Retinal pigment epithelial cell (primary cell): ENCODE results near the gene MARCHF10.

ENCODE experiments used
- DNase-seq: peaks from one replicate; pipeline ENCODE4 v3.0.0-alpha.2; 2010; ENCODE audit warnings: low read depth
- H3K4me3 ChIP-seq: 2 replicates; pipeline ENCODE4 v1.5.1; 2011; ENCODE audit warnings: mild to moderate bottlenecking, low read length, control low read depth, moderate library complexity
- TF ChIP-seq, protein P1 (sequence below): conservative IDR thresholded peaks from 2 replicates; pipeline ENCODE4 v1.5.1; 2011; ENCODE audit warnings: low read depth, low read length, control low read depth, inconsistent platforms

MARCHF10 gene

DNA sequence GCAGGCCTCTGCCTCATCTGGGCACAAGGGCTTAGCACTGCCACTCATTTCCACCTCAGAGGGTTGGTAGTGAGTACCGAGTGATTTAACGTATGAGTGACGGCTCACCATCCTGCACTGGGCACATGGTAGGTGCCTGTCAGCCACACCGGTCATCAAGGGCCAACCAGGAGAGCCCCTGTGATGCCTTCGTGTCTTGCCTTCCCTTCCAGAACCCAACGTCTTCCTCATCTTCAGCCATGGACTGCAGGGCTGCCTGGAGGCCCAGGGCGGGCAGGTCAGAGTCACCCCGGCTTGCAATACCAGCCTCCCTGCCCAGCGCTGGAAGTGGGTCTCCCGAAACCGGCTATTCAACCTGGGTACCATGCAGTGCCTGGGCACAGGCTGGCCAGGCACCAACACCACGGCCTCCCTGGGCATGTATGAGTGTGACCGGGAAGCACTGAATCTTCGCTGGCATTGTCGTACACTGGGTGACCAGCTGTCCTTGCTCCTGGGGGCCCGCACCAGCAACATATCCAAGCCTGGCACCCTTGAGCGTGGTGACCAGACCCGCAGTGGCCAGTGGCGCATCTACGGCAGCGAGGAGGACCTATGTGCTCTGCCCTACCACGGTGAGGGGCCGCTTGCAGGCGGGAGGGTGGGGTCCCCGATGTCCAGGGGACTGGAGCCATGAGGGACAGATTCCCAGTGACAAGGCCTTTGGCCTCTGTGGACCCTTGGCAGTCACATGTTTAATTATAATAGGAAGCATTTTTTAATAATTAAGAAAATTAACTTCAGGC lies 143.6 kb downstream of the MARCHF10 start:
- DNase-seq = no peak
- TF ChIP-seq, protein P1, sequence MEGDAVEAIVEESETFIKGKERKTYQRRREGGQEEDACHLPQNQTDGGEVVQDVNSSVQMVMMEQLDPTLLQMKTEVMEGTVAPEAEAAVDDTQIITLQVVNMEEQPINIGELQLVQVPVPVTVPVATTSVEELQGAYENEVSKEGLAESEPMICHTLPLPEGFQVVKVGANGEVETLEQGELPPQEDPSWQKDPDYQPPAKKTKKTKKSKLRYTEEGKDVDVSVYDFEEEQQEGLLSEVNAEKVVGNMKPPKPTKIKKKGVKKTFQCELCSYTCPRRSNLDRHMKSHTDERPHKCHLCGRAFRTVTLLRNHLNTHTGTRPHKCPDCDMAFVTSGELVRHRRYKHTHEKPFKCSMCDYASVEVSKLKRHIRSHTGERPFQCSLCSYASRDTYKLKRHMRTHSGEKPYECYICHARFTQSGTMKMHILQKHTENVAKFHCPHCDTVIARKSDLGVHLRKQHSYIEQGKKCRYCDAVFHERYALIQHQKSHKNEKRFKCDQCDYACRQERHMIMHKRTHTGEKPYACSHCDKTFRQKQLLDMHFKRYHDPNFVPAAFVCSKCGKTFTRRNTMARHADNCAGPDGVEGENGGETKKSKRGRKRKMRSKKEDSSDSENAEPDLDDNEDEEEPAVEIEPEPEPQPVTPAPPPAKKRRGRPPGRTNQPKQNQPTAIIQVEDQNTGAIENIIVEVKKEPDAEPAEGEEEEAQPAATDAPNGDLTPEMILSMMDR = no peak
- no peak overlapping the region for H3K4me3 ChIP-seq

DNA sequence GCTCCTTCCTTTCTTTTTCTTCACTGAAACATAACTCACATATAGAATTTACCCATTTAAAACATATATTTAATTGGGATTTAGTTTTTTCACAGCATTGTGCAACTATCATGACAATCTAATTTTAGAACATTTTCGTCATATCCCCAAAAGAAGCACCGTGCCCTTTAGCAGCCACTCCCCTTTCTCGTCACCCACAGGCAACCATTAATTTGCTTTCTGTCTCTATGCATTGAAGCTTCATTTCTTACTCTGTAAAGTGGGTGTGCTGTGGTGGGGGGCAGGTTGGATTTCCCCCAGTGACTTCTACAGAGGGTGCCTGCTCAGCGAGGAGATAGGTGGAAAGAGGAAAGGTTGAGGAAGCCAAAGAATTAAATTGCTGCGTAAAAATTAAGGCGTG lies 144.8 kb downstream of the MARCHF10 start:
- no peak overlapping the region for H3K4me3 ChIP-seq
- TF ChIP-seq, protein P1 = no peak
- DNase-seq = no peak

DNA sequence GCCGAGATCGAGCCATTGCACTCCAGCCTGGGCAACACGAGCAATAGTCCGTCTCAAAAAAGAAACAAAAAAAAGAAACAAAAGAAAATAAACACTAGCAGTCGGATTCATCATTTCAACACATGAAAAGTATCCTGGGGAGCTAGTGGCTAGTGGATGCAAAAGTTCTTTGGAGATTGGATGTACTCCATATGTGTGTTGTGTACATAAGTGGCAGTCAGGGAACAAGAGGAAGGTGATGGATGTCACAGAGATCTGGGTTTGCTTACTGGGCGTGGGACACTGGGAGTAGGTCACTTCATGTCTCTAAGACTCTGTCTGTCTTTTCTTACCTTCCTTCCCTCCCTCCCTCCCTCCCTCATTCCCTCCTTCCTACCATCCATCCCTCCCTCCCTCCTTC lies 145.3 kb downstream of the MARCHF10 start:
- DNase-seq = no peak
- TF ChIP-seq, protein P1 = no peak

DNA sequence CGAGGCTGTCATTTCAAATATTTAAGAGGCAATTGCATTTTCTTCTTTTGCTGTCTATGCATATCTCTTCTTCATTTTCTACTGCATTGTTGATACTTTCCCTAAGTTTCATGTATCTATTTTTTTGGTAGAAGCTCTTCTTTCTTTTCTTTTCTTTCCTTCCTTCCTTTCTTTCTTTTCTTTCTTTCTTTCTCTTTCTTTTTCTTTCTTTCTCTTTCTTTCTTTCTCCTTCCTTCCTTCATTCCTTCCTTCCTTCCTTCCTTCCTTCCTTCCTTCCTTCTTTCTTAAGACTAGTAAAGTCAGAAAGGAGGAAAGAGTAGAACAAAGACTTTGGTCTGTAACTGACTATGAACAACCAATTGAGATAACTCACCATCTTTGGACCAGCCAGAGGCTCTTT lies 146.8 kb downstream of the MARCHF10 start:
- H3K4me3 ChIP-seq = no peak overlapping the region
- DNase-seq = no peak
- TF ChIP-seq, protein P1 = no peak

More for the DNA sequence above, 145.3 kb downstream of the MARCHF10 start:
- H3K4me3 ChIP-seq = no peak overlapping the region

DNA sequence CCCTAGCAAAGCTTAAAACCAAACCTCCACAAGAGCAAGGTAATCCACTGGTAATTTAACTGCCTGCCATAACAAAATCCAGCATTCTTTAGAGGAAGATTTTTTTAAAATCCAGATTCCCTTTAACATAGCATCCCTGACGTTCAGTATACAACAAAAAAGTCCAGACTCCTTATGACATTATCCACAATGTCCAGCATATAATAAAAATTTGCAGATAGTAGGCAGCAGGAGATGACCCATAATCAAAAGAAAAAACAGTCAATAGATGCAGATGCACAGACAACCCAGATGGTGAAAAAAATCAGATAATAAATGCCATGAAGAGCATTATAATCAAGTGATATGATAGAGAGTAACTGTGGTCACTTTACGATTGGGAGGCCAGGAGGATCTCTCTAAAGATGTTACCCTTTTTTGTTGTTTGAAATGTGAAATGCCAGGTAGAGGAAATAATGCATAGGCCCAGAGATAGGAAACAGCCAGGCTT lies 147.4 kb downstream of the MARCHF10 start:
- H3K4me3 ChIP-seq = no peak overlapping the region
- no peak for DNase-seq
- TF ChIP-seq, protein P1 = no peak

DNA sequence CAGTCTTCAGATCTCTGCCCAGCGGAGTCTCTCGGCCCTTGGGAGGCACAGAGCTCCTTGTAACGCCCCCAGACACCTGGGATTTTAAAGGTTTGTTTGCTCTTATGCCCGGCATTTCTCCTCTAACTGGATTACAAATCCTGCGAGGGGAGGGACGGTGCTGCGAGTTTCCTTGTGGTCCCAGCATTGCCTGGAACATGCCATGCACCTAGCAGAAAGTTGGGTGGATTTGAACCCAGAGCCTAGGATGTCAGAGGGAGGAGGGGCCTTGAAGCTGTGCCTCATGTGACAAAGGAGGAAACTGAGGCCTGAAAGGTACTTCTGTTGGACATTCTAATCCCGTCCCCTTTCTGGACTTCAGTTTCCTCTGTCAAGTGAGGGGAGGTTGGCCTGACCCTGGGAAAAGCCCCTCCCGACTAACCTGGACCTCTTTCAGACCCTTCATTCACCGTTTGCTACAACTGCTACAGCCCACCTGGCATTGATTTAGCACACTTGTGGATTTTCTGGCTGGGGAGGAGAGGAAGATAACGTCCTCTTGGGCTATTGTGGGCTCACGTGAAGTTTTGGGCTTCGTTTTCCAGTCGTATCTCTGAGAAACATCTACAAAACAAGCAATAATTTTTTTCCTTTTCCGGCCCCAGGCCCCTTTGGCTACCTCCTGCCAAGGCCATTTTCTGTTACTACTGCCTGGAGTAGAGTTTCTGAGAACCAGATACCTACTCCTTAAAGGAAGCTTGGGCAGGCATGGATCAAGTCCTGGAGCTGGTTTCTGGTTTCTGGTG lies 149.8 kb downstream of the MARCHF10 start:
- H3K4me3 ChIP-seq = no peak overlapping the region
- no peak for DNase-seq
- TF ChIP-seq, protein P1 = no peak
